Measurements from ENCODE around the gene CDKN2B-AS1. TPM values are rescaled to one million over a fixed set of nuclear protein-coding genes. Genes with fewer than 3 reads are reported as not detected.
A peak's percentile ranks its signal among the peaks of the same experiment; 100 is the strongest.

The CDKN2B-AS1 gene
- total and polyA plus RNA-seq, 2 experiments from 2014 or later, result 0.14 TPM; not detected in 1

- Mint-ChIP-seq H3K36me3 (ENCODE audit: low read depth) (no peaks in the 10 kb centered on the region), H3K9me3 (0 out of 3 replicates have a peak, but pooled peaks cover 3% of the 10 kb centered on the region), H3K4me3 (peak overlapping the region; percentile 65), H3K4me1 (peaks cover 35% of the 10 kb centered on the region), H3K27ac (no peak overlapping the region), H3K27me3 (ENCODE audit: insufficient read depth, low read depth, poor library complexity) (peaks cover 71% of the 10 kb centered on the region)
- ATAC-seq (peak; percentile 40), DNase-seq (ENCODE audit: low spot score) (peak; percentile 56)
- Histone ChIP-seq H3K4me2 (peak overlapping the region; percentile 93), H3K4me1 (ENCODE audit: insufficient read depth) (peaks cover 46% of the 10 kb centered on the region), H3K9me2 (ENCODE audit: insufficient read depth) (no peaks in the 10 kb centered on the region), H3K4me3 (peak overlapping the region; percentile 77), H3F3A (replicated peaks; ENCODE audit: low read depth) (peaks cover 19% of the 10 kb centered on the region; the same call in 1 of the 2 replicates), H3K27ac (ENCODE audit: low read depth) (no peak overlapping the region), H3K27me3 (ENCODE audit: insufficient read depth) (peaks cover 92% of the 10 kb centered on the region), H3K79me2 (replicated peaks; ENCODE audit: insufficient read depth) (no peaks in the 10 kb centered on the region), H3K36me3 (ENCODE audit: insufficient read depth) (no peaks in the 10 kb centered on the region), H2AFZ (peak overlapping the region; percentile 90), H4K20me1 (replicated peaks; ENCODE audit: insufficient read depth) (peaks cover 10% of the 10 kb centered on the region)
- TF ChIP-seq ZNF331 (CRISPR knock-in tag; IDR thresholded peaks at IDR 0.05; ENCODE audit: low read depth), result no peak
- peak; percentile 11 for TF ChIP-seq EZH2phosphoT487 (IDR thresholded peaks at IDR 0.05; ENCODE audit: unreplicated experiment)
- TF ChIP-seq POLR2AphosphoS5 (IDR thresholded peaks at IDR 0.05; ENCODE audit: low read depth), result no peak
- no peak; a peak in 1 of 4 replicates for TF ChIP-seq CTCF (conservative IDR thresholded peaks at IDR 0.05; ENCODE audit: low read depth in 2 of 2)
These were observed 1.2 kb downstream of the CDKN2B-AS1 start for GRCh38 chr9:21995666-21996398.

GRCh38 chr9:21996438-21996837 is 1.8 kb downstream of the CDKN2B-AS1 start:
- H3K36me3 Mint-ChIP-seq (ENCODE audit: low read depth), result no peaks in the 10 kb centered on the region
- TF ChIP-seq ETS1 (IDR thresholded peaks at IDR 0.05) (no peak), EZH2 (IDR thresholded peaks at IDR 0.05; ENCODE audit: low read depth, unreplicated experiment) (peak; percentile 68), EZH2phosphoT487 (IDR thresholded peaks at IDR 0.05; ENCODE audit: unreplicated experiment) (no peak), ZNF462 (CRISPR knock-in tag; IDR thresholded peaks at IDR 0.05) (no peak)
- peaks cover 69% of the 10 kb centered on the region for H3K27me3 Mint-ChIP-seq (ENCODE audit: insufficient read depth, low read depth, poor library complexity)
- H3K4me3 Mint-ChIP-seq, result peak overlapping the region; percentile 65
- peaks cover 4% of the 10 kb centered on the region for H4K20me1 ChIP-seq (replicated peaks; ENCODE audit: insufficient read depth)
- H3K27me3 ChIP-seq (ENCODE audit: insufficient read depth), result peaks cover 92% of the 10 kb centered on the region
- H3K27ac ChIP-seq (ENCODE audit: low read depth), result no peak overlapping the region
- 0 out of 3 replicates have a peak, but pooled peaks cover 3% of the 10 kb centered on the region for H3K9me3 Mint-ChIP-seq
- no peaks in the 10 kb centered on the region for H3K79me2 ChIP-seq (replicated peaks; ENCODE audit: insufficient read depth)
- H3K4me3 ChIP-seq, result peak overlapping the region; percentile 77
- H2AFZ ChIP-seq, result peak overlapping the region; percentile 90
- peaks cover 35% of the 10 kb centered on the region for H3K4me1 Mint-ChIP-seq
- peaks cover 46% of the 10 kb centered on the region for H3K4me1 ChIP-seq (ENCODE audit: insufficient read depth)
- peaks cover 17% of the 10 kb centered on the region; the same call in 1 of the 2 replicates for H3F3A ChIP-seq (replicated peaks; ENCODE audit: low read depth)
- H3K9me2 ChIP-seq (ENCODE audit: insufficient read depth), result no peaks in the 10 kb centered on the region
- no peak overlapping the region for H3K27ac Mint-ChIP-seq
- peak; percentile 48 for ATAC-seq
- H3K4me2 ChIP-seq, result peak overlapping the region; percentile 93
- no peaks in the 10 kb centered on the region for H3K36me3 ChIP-seq (ENCODE audit: insufficient read depth)
- peak; percentile 83 for DNase-seq (ENCODE audit: low spot score)

All from GM23338 (cell line).